Mesendoderm (in vitro differentiated cells): ENCODE results near the gene EPSTI1.

Experiments used
- DNase-seq: peaks from one replicate; pipeline ENCODE4 v3.0.0; 2013
- H2AK5ac ChIP-seq: 2 replicates; pipeline ENCODE4 v1.6.1; 2013; ENCODE audit warnings: low read length, inconsistent platforms
- H2BK120ac ChIP-seq: 2 replicates; pipeline ENCODE4 v1.6.1; 2013; ENCODE audit warnings: low read depth, mild to moderate bottlenecking, low read length, moderate library complexity, mixed read lengths
- H2BK15ac ChIP-seq: replicated peaks from 2 replicates; pipeline ENCODE4 v1.6.1; 2013; ENCODE audit warnings: low read depth, mild to moderate bottlenecking, moderate library complexity
- H2BK5ac ChIP-seq: 2 replicates; pipeline ENCODE4 v1.6.1; 2013; ENCODE audit warnings: low read length, inconsistent platforms
- H3K18ac ChIP-seq: 2 replicates; pipeline ENCODE4 v1.6.1; 2013; ENCODE audit warnings: mild to moderate bottlenecking, low read length, mixed read lengths
- H3K23ac ChIP-seq: one replicate; pipeline ENCODE4 v1.6.1; 2013; ENCODE audit warnings: low read length
- H3K27ac ChIP-seq: 2 replicates; pipeline ENCODE4 v1.5.1; 2013; ENCODE audit warnings: low read depth, mild to moderate bottlenecking, inconsistent platforms, low read length, moderate library complexity
- H3K27me3 ChIP-seq: 2 replicates; pipeline ENCODE4 v1.6.1; 2013; ENCODE audit warnings: low read length, control low read depth, mild to moderate bottlenecking, inconsistent platforms; ENCODE audit not compliant: insufficient read depth, poor library complexity
- H3K36me3 ChIP-seq: 2 replicates; pipeline ENCODE4 v1.6.1; 2013; ENCODE audit warnings: low read length, inconsistent platforms; ENCODE audit not compliant: control insufficient read depth, insufficient read depth
- H3K4ac ChIP-seq: one replicate; pipeline ENCODE4 v1.6.1; 2013; ENCODE audit warnings: low read depth, mild to moderate bottlenecking, low read length, moderate library complexity
- H3K4me1 ChIP-seq: 2 replicates; pipeline ENCODE4 v1.6.1; 2013; ENCODE audit warnings: low read depth, low read length, inconsistent platforms; ENCODE audit not compliant: control insufficient read depth
- H3K4me2 ChIP-seq: 2 replicates; pipeline ENCODE4 v1.6.1; 2013; ENCODE audit warnings: low read length
- H3K4me3 ChIP-seq: 2 replicates; pipeline ENCODE4 v1.5.1; 2013; ENCODE audit warnings: mild to moderate bottlenecking, low read length
- H3K56ac ChIP-seq: one replicate; pipeline ENCODE4 v1.6.1; 2013; ENCODE audit warnings: low read length
- H3K79me1 ChIP-seq: 2 replicates; pipeline ENCODE4 v1.6.1; 2013; ENCODE audit warnings: low read length, inconsistent platforms
- H3K79me2 ChIP-seq: 2 replicates; pipeline ENCODE4 v1.6.1; 2013; ENCODE audit warnings: mild to moderate bottlenecking, low read length; ENCODE audit not compliant: control insufficient read depth, insufficient read depth
- H3K9ac ChIP-seq: 2 replicates; pipeline ENCODE4 v1.6.1; 2013; ENCODE audit warnings: low read length, inconsistent platforms
- H4K5ac ChIP-seq: one replicate; pipeline ENCODE4 v1.6.1; 2013; ENCODE audit warnings: low read length
- H4K8ac ChIP-seq: one replicate; pipeline ENCODE4 v1.6.1; 2013; ENCODE audit warnings: low read depth, mild to moderate bottlenecking, control low read depth, low read length, moderate library complexity
- WGBS: extraction: QIAGEN DNeasy Blood & Tissue Kit; methylation state at CpG from one replicate; pipeline ENCODE4 v1.1.7; 2013; ENCODE audit warnings: low lambda C conversion rate, missing lambda C conversion rate; ENCODE audit not compliant: insufficient coverage; ENCODE audit errors: extremely low coverage; 5-methylcytosine and 5-hydroxymethylcytosine counted together

The EPSTI1 gene

DNA sequence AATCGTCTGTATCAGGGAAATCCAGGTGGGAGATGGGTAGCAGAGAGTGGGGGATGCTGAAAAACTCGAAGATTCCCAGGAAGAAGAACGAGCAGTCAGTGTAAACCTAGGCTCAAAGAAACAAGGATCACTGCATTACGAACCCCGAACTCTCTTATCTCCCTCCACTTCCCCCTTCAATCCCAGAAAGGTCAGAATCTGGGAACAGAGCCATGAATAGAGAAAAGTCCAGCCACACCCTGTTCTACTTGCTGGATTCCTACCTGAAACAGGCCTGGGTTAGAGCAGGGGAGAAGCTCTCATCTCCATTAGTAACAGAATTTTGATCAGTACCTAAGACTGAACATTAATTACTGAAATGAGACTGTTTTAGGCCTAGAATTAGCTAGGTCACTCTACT, 24.4 kb downstream of the EPSTI1 start:
- Histone ChIP-seq H3K23ac (no peak overlapping the region), H3K79me1 (no peaks in the 10 kb centered on the region), H2AK5ac (peak overlapping the region; percentile 41), H3K9ac (no peak overlapping the region), H3K36me3 (no peaks in the 10 kb centered on the region), H2BK5ac (no peak overlapping the region), H3K27ac (no peak overlapping the region), H3K4me2 (no peak overlapping the region), H3K4me1 (peaks cover 11% of the 10 kb centered on the region), H3K79me2 (no peaks in the 10 kb centered on the region), H3K4ac (no peak overlapping the region), H3K4me3 (no peak overlapping the region), H3K56ac (no peak overlapping the region), H4K5ac (no peak overlapping the region), H2BK15ac (no peak overlapping the region), H3K18ac (no peak overlapping the region), H2BK120ac (no peak overlapping the region), H4K8ac (no peak overlapping the region), H3K27me3 (no peaks in the 10 kb centered on the region)
- WGBS: no CpG with 5 or more reads among the region's 5 CpGs
- no peak for DNase-seq

DNA sequence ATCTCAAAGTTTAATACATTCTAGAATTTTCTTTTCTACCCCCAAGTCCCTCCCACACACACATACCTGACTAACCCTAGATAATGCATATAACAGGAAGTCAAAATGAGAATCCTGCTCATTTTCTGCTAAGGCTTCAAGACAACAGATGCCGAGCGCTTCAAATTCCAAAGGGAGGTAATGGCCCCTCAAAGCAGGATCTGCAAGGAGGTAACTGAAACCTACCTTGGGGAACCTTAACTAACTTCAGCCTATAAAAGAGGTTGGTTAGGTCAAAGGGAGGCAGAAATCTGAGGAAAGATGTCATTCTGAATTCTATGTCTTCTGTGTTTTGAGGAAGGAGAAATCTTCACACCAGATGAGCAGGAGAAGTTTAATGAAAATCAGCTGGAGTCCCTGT, 26.8 kb downstream of the EPSTI1 start:
- Histone ChIP-seq H3K18ac (peak overlapping the region; percentile 87), H2BK5ac (no peak overlapping the region), H2BK15ac (no peak overlapping the region), H3K79me2 (no peaks in the 10 kb centered on the region), H3K4me1 (no peaks in the 10 kb centered on the region), H3K27ac (no peak overlapping the region), H3K23ac (no peak overlapping the region), H4K5ac (no peak overlapping the region), H3K36me3 (no peaks in the 10 kb centered on the region), H3K4me3 (no peak overlapping the region), H2AK5ac (no peak overlapping the region), H4K8ac (no peak overlapping the region), H3K9ac (no peak overlapping the region), H3K27me3 (no peaks in the 10 kb centered on the region), H3K79me1 (no peaks in the 10 kb centered on the region), H2BK120ac (no peak overlapping the region), H3K4ac (no peak overlapping the region), H3K56ac (no peak overlapping the region), H3K4me2 (no peak overlapping the region)
- no peak for DNase-seq
- WGBS: no CpG with 5 or more reads among the region's 2 CpGs

GRCh38 chr13:42964761-42965161, 27.3 kb downstream of the EPSTI1 start:
- Histone ChIP-seq H3K18ac (no peak overlapping the region), H2AK5ac (no peak overlapping the region), H2BK15ac (no peak overlapping the region), H3K4me1 (no peaks in the 10 kb centered on the region), H3K4me2 (no peak overlapping the region), H3K36me3 (no peaks in the 10 kb centered on the region), H3K23ac (no peak overlapping the region), H3K9ac (no peak overlapping the region), H3K27me3 (no peaks in the 10 kb centered on the region), H2BK5ac (no peak overlapping the region), H4K8ac (no peak overlapping the region), H3K4ac (no peak overlapping the region), H3K79me2 (no peaks in the 10 kb centered on the region), H4K5ac (no peak overlapping the region), H3K79me1 (no peaks in the 10 kb centered on the region), H3K4me3 (no peak overlapping the region), H2BK120ac (no peak overlapping the region), H3K27ac (no peak overlapping the region), H3K56ac (no peak overlapping the region)
- no CpG with 5 or more reads among the region's 1 CpG for WGBS
- no peak for DNase-seq

- Histone ChIP-seq H3K27ac (no peak overlapping the region), H3K23ac (no peak overlapping the region), H2BK120ac (no peak overlapping the region), H3K4ac (no peak overlapping the region), H3K36me3 (no peaks in the 10 kb centered on the region), H2BK15ac (no peak overlapping the region), H3K9ac (no peak overlapping the region), H3K18ac (no peak overlapping the region), H2AK5ac (no peak overlapping the region), H4K8ac (no peak overlapping the region), H2BK5ac (no peak overlapping the region), H3K4me3 (no peak overlapping the region), H3K27me3 (no peaks in the 10 kb centered on the region), H3K79me1 (no peaks in the 10 kb centered on the region), H3K4me2 (no peak overlapping the region), H3K79me2 (no peaks in the 10 kb centered on the region), H4K5ac (no peak overlapping the region), H3K4me1 (no peaks in the 10 kb centered on the region), H3K56ac (no peak overlapping the region)
- no peak for DNase-seq
- no CpG with 5 or more reads among the region's 2 CpGs for WGBS
These were observed 32.4 kb downstream of the EPSTI1 start for GRCh38 chr13:42959615-42960014.

DNA sequence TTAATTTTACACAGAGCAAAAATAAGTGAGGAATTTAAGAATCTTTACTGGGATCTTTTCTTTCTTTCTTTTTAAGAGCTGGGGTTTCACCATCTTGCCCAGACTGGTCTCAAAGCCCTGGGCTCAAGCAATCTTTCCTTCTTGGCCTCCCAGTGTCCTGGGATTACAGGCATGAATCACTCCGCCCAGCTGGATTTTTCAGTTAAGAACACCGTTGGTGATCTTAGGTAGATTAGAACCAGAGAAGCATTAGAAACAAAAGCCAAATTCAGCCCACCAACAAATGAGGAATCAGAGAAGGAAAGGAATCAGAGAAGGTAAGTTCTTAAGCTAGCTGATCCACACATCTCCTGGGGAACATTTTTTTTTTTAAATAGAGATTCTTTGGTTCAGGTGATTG, 34.2 kb downstream of the EPSTI1 start:
- WGBS: no CpG with 5 or more reads among the region's 2 CpGs
- no peaks in the 10 kb centered on the region for H3K79me1 ChIP-seq
- no peak overlapping the region for H3K4me2 ChIP-seq
- H3K4me3 ChIP-seq: no peak overlapping the region
- no peak overlapping the region for H3K23ac ChIP-seq
- no peak overlapping the region for H3K18ac ChIP-seq
- H3K4ac ChIP-seq: no peak overlapping the region
- no peak overlapping the region for H2BK15ac ChIP-seq
- no peak overlapping the region for H3K9ac ChIP-seq
- H3K27me3 ChIP-seq: no peaks in the 10 kb centered on the region
- H3K79me2 ChIP-seq: no peaks in the 10 kb centered on the region
- no peak overlapping the region for H4K5ac ChIP-seq
- no peak overlapping the region for H2BK120ac ChIP-seq
- H2AK5ac ChIP-seq: no peak overlapping the region
- H2BK5ac ChIP-seq: no peak overlapping the region
- H4K8ac ChIP-seq: no peak overlapping the region
- H3K56ac ChIP-seq: no peak overlapping the region
- H3K4me1 ChIP-seq: no peaks in the 10 kb centered on the region
- no peaks in the 10 kb centered on the region for H3K36me3 ChIP-seq
- DNase-seq: no peak
- H3K27ac ChIP-seq: no peak overlapping the region

GRCh38 chr13:42950181-42950580, 41.9 kb downstream of the EPSTI1 start:
- Histone ChIP-seq H3K27ac (no peak overlapping the region), H2AK5ac (no peak overlapping the region), H3K79me1 (no peaks in the 10 kb centered on the region), H3K18ac (no peak overlapping the region), H3K4me3 (no peak overlapping the region), H3K4ac (no peak overlapping the region), H3K9ac (no peak overlapping the region), H3K4me2 (no peak overlapping the region), H3K79me2 (no peaks in the 10 kb centered on the region), H2BK5ac (no peak overlapping the region), H2BK120ac (no peak overlapping the region), H4K5ac (no peak overlapping the region), H3K23ac (no peak overlapping the region), H3K56ac (no peak overlapping the region), H2BK15ac (no peak overlapping the region), H3K4me1 (no peaks in the 10 kb centered on the region), H4K8ac (no peak overlapping the region), H3K27me3 (no peaks in the 10 kb centered on the region), H3K36me3 (no peaks in the 10 kb centered on the region)
- DNase-seq: no peak
- WGBS: no CpG with 5 or more reads among the region's 4 CpGs
